BE2C (cell line): ENCODE measurements around the gene CARD14.

Experiments used
- DNase-seq: peaks from one replicate; pipeline ENCODE4 v3.0.0-alpha.2; 2020
- H3K27me3 ChIP-seq: fragments of 250-450 bp; sonication (Bioruptor Pico); 2 replicates; pipeline ENCODE4 v1.5.1; 2020; ENCODE audit warnings: mild to moderate bottlenecking
- H3K36me3 ChIP-seq: fragments of 250-450 bp; sonication (Bioruptor Pico); 2 replicates; pipeline ENCODE4 v1.5.1; 2020; ENCODE audit warnings: mild to moderate bottlenecking
- H3K4me1 ChIP-seq: fragments of 250-450 bp; sonication (Bioruptor Pico); 2 replicates; pipeline ENCODE4 v1.5.1; 2020
- H3K4me3 ChIP-seq: 2 replicates; pipeline ENCODE4 v1.5.1; 2011; ENCODE audit warnings: low read depth, low read length
- H3K9me3 ChIP-seq: fragments of 250-450 bp; sonication (Bioruptor Pico); 2 replicates; pipeline ENCODE4 v1.5.1; 2020
- CTCF ChIP-seq: IDR thresholded peaks from 2 replicates; pipeline ENCODE4 v1.5.1; 2012; ENCODE audit warnings: mild to moderate bottlenecking, low read depth, low read length

CARD14 gene

GRCh38 chr17:80204626-80205468 is 35.0 kb downstream of the CARD14 start:
- TF ChIP-seq CTCF = no peak
- no peaks in the 10 kb centered on the region for H3K27me3 ChIP-seq
- H3K4me3 ChIP-seq = no peak overlapping the region
- no peak for DNase-seq
- H3K4me1 ChIP-seq = no peaks in the 10 kb centered on the region
- H3K9me3 ChIP-seq = 0 out of 2 replicates have a peak, but pooled peaks cover 3% of the 10 kb centered on the region
- peaks cover 2% of the 10 kb centered on the region for H3K36me3 ChIP-seq

GRCh38 chr17:80205811-80206210 is 36.0 kb downstream of the CARD14 start:
- Histone ChIP-seq H3K4me1 (no peaks in the 10 kb centered on the region), H3K4me3 (no peak overlapping the region), H3K27me3 (no peaks in the 10 kb centered on the region), H3K36me3 (peaks cover 10% of the 10 kb centered on the region), H3K9me3 (0 out of 2 replicates have a peak, but pooled peaks cover 3% of the 10 kb centered on the region)
- no peak for DNase-seq
- TF ChIP-seq CTCF = no peak

GRCh38 chr17:80208050-80208449 is 38.2 kb downstream of the CARD14 start:
- Histone ChIP-seq H3K9me3 (no peaks in the 10 kb centered on the region), H3K27me3 (no peaks in the 10 kb centered on the region), H3K36me3 (peaks cover 27% of the 10 kb centered on the region), H3K4me3 (no peak overlapping the region), H3K4me1 (no peaks in the 10 kb centered on the region)
- no peak for DNase-seq
- TF ChIP-seq CTCF = no peak

- Histone ChIP-seq H3K9me3 (no peaks in the 10 kb centered on the region), H3K36me3 (peaks cover 32% of the 10 kb centered on the region), H3K4me3 (no peak overlapping the region), H3K27me3 (no peaks in the 10 kb centered on the region), H3K4me1 (no peaks in the 10 kb centered on the region)
- TF ChIP-seq CTCF = no peak
- DNase-seq = no peak
Measured at GRCh38 chr17:80209765-80210164, 39.9 kb downstream of the CARD14 start.

GRCh38 chr17:80210348-80211108 is 40.7 kb downstream of the CARD14 start:
- DNase-seq = no peak
- Histone ChIP-seq H3K27me3 (no peaks in the 10 kb centered on the region), H3K36me3 (peaks cover 32% of the 10 kb centered on the region), H3K4me1 (no peaks in the 10 kb centered on the region), H3K4me3 (no peak overlapping the region), H3K9me3 (no peaks in the 10 kb centered on the region)
- no peak for TF ChIP-seq CTCF

GRCh38 chr17:80212109-80212508 is 42.3 kb downstream of the CARD14 start:
- Histone ChIP-seq H3K36me3 (peaks cover 36% of the 10 kb centered on the region), H3K4me1 (no peaks in the 10 kb centered on the region), H3K27me3 (no peaks in the 10 kb centered on the region), H3K9me3 (no peaks in the 10 kb centered on the region), H3K4me3 (no peak overlapping the region)
- TF ChIP-seq CTCF = no peak
- DNase-seq = no peak
